Psoas muscle (tissue), 8 donors: ENCODE data around the gene CENPN. TPM values are rescaled to one million over a fixed set of nuclear protein-coding genes. Genes with fewer than 3 reads are reported as not detected.

Experiments used
- ATAC-seq, 4 donors: fragments of 200-7000 bp; cut with Tn5 transposase; one replicate each; pipeline ENCODE4 v1.9.1; 2020; ENCODE audit warnings: moderate library complexity in 3 of 4, mild to moderate bottlenecking in 2 of 4
- DNase-seq, 2 donors: peaks; one replicate each; pipeline ENCODE4 v3.0.0-alpha.2; 2020
- H3K27ac ChIP-seq: fragments of 200-600 bp; one replicate; pipeline ENCODE4 v1.8.0; 2022
- H3K27me3 ChIP-seq, 3 donors: fragments of 200-600 bp in 1 of 3; one replicate each; pipeline versions ENCODE4 v1.6.1 to v1.8.0; 2013 to 2022; ENCODE audit warnings: low read length in 2 of 3, mild to moderate bottlenecking in 2 of 3, moderate library complexity in 1 of 3; ENCODE audit not compliant: insufficient read depth in 3 of 3
- H3K36me3 ChIP-seq, 2 donors: fragments of 200-600 bp in 1 of 2; one replicate each; pipeline versions ENCODE4 v1.6.1 to v1.8.0; 2013 to 2022; ENCODE audit warnings: low read depth in 1 of 2, mild to moderate bottlenecking in 1 of 2, moderate library complexity in 1 of 2; ENCODE audit not compliant: insufficient read depth in 1 of 2
- H3K4me1 ChIP-seq: fragments of 200-600 bp; one replicate; pipeline ENCODE4 v1.8.0; 2022
- H3K4me3 ChIP-seq: fragments of 200-600 bp; one replicate; pipeline ENCODE4 v1.8.0; 2022; ENCODE audit warnings: mild to moderate bottlenecking
- H3K9me3 ChIP-seq: fragments of 200-600 bp; one replicate; pipeline ENCODE4 v1.8.0; 2022
- WGBS, 3 donors: extraction: QIAGEN DNeasy Blood & Tissue Kit; methylation state at CpG; one replicate each; pipeline versions ENCODE4 v1.1.6 to v1.1.7; 2013; 5-methylcytosine and 5-hydroxymethylcytosine counted together
- intact Hi-C, 2 donors: fragments of 100-400 bp; cut with DNase I; formaldehyde crosslinking; loops; one replicate each; pipeline versions ENCODE4 v1.11.0 to v1.14.2; 2022
- polyA plus RNA-seq, 3 donors: library from polyadenylated mRNA; stranded (reverse); fragments of 200-250 nt; gene quantifications; one replicate each; pipeline ENCODE4 v1.2.3, GENCODE V29; 2013
- total RNA-seq, 4 donors: library from RNA; stranded (reverse); fragmentation: NEBNext Ultra II Directional in 2 of 4; extraction: Animal tissue kit (Norgen Biotek cat#: 25700) in 2 of 4; gene quantifications; one replicate each; pipeline versions ENCODE4 v1.2.1 to v1.2.4, GENCODE V29; 2021 to 2023
- TF ChIP-seq, protein P1 (sequence below): fragments of 200-600 bp; IDR thresholded peaks from one replicate; pipeline ENCODE4 v1.8.0; 2022; ENCODE audit warnings: antibody characterized with exemption
- donor health status: healthy with polysubstance abuse.
- donor health status: DM: no; HTN: no; CAD: no; lungs with moderate emphysema.
- donor health status: Bipolar disorder and iron deficiency.
- donor health status: healthy.
- donor health status: DM: yes; HTN: yes; CAD: no.
- donor health status: DM: no; HTN: no; CAD: no.
- donor health status: DM: no; HTN: no; CAD: no.
- donor health status: DM: yes; HTN: yes; CAD: no.

CENPN gene
- total and polyA plus RNA-seq, 7 donors, result 2.9 to 20.6 (median 7.5) TPM

DNA sequence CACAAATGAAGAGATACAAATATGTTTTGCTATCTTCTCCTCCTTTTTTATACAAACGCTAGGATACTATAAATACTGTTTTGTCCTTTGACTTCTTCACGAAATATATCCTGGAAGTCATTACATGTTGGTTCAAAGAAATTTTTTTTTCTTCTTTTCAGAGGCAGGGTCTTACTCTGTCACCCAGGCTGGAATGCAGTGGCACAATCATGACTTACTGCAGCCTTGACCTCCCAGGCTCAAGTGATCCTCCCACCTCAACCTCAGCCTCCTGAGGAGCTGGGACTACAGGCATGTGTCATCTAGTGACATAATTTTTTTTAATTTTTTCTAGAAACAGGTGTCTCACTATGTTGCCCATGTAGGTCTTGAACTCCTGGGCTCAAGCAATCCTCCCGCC, 16.4 kb upstream of the CENPN start:
- TF ChIP-seq, protein P1, sequence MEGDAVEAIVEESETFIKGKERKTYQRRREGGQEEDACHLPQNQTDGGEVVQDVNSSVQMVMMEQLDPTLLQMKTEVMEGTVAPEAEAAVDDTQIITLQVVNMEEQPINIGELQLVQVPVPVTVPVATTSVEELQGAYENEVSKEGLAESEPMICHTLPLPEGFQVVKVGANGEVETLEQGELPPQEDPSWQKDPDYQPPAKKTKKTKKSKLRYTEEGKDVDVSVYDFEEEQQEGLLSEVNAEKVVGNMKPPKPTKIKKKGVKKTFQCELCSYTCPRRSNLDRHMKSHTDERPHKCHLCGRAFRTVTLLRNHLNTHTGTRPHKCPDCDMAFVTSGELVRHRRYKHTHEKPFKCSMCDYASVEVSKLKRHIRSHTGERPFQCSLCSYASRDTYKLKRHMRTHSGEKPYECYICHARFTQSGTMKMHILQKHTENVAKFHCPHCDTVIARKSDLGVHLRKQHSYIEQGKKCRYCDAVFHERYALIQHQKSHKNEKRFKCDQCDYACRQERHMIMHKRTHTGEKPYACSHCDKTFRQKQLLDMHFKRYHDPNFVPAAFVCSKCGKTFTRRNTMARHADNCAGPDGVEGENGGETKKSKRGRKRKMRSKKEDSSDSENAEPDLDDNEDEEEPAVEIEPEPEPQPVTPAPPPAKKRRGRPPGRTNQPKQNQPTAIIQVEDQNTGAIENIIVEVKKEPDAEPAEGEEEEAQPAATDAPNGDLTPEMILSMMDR, result no peak

DNA sequence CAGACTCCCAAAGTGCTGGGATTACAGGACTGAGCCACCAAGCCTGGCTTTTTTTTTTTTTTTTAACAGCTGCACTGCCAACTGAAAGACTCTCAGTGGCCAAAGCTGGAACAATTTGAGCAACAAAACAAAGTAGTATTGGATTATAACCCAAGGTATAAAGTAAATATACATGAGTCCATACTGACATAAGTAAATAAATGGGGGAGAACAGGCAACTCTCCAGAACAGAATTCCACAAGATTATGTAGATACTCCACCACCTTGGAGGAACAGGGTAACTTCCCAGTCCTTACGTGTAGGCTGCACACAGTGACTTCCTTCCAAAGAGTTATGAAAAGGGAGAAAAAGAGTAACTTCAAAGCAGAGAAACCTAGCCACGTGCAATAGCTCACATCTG, 16.0 kb upstream of the CENPN start:
- H3K9me3 ChIP-seq, result no peaks in the 10 kb centered on the region
- WGBS, 3 donors, result 90 to 95% (median 92%) methylated on average over 2 of the region's 2 CpGs
- peaks cover 0 to 11% of the 10 kb centered on the region in 2 donors for H3K36me3 ChIP-seq
- intact Hi-C loops, result no loop called here
- H3K4me3 ChIP-seq, result no peak overlapping the region
- H3K4me1 ChIP-seq, result no peaks in the 10 kb centered on the region
- no peak for ATAC-seq
- no peaks in the 10 kb centered on the region for H3K27me3 ChIP-seq
- no peak overlapping the region for H3K27ac ChIP-seq
- TF ChIP-seq, protein P1, result no peak
- DNase-seq, result no peak

More for the DNA sequence above, 16.4 kb upstream of the CENPN start:
- Histone ChIP-seq H3K4me1 (no peaks in the 10 kb centered on the region), H3K27me3 (no peaks in the 10 kb centered on the region), H3K36me3 (peaks cover 0 to 11% of the 10 kb centered on the region in 2 donors), H3K4me3 (no peak overlapping the region), H3K27ac (no peak overlapping the region), H3K9me3 (no peaks in the 10 kb centered on the region)
- WGBS, 3 donors, result 91 to 96% (median 92%) methylated on average over 3 of the region's 3 CpGs
- no peak for ATAC-seq
- no peak for DNase-seq
- intact Hi-C loops, result no loop called here

DNA sequence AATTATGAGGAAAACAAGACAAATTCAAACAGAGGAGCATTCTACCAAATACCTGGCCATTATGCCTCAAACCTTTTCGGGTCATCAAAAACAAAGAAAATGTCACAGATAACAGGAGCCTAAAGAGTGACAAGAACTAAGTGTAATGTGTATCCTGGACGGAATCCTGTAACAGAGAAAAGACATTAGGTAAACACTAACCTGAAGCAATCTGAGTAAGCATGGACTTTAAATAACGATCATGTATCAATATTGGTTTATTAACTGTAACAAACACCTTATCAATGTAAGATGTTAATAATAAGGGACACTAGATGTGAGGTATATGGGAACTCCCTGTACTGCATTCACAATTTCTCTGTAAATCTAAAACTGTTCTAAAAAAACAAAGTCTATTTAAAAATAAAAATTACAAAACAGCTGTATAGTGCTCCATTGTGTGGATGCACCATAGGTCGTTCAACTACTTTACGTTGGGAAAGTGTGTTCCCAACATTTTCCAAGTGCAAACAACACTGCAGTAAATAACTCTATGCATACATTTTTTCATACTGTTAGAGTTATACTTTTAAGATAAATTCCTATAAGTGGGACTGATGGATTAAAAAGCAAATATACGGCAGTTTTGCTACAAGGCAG, 15.1 kb upstream of the CENPN start:
- no peak overlapping the region for H3K27ac ChIP-seq
- no peak for DNase-seq
- H3K4me3 ChIP-seq, result no peak overlapping the region
- H3K27me3 ChIP-seq, result no peaks in the 10 kb centered on the region
- H3K36me3 ChIP-seq, result peaks cover 0 to 11% of the 10 kb centered on the region in 2 donors
- 64 to 65% (median 65%) methylated on average over 6 of the region's 6 CpGs for WGBS, 3 donors
- TF ChIP-seq, protein P1, result no peak
- H3K4me1 ChIP-seq, result no peaks in the 10 kb centered on the region
- no peak for ATAC-seq
- intact Hi-C loops, result no loop called here
- H3K9me3 ChIP-seq, result no peaks in the 10 kb centered on the region

DNA sequence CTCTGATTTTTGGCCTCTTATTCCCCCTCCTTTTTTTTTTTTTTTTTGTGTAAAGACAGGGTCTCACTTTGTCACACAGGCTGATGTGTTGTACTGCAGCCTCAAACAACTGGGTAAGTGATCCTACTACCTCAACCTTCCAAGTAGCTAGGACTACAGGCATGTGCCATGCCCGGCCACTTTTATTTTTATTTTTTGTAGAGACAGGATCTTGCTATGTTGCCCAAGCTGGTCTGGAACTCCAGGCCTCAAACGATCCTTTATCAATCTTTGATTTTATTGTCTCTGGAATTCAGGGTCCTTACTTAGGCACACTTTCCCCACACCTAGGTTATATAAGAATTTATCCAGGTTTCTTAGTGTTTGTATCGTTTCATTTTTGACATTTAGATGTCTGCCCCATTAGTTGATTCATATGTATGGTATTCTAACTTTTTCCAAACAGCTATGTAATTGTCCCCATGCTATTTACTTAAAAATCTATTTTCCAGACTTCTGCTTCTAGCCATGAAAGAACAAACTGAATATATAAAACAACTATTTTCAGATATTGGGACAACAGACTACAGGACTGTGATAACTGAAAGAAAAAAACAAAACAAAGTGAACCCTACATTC, 14.2 kb upstream of the CENPN start:
- intact Hi-C loops, result no loop called here
- TF ChIP-seq, protein P1, result no peak
- Histone ChIP-seq H3K27ac (no peak overlapping the region), H3K4me3 (no peak overlapping the region), H3K4me1 (no peaks in the 10 kb centered on the region), H3K27me3 (no peaks in the 10 kb centered on the region), H3K9me3 (no peaks in the 10 kb centered on the region), H3K36me3 (peaks cover 0 to 11% of the 10 kb centered on the region in 2 donors)
- no peak for ATAC-seq
- WGBS, 3 donors, result 55 to 60% (median 56%) methylated on average over 3 of the region's 3 CpGs
- no peak for DNase-seq
